PC-3 (cell line): Measurements from ENCODE around the gene APMAP.

Experiments used
- CTCF ChIP-seq: fragments of 300-600 bp; sonication (generic); conservative IDR thresholded peaks from 2 replicates; pipeline ENCODE4 v1.5.1; 2017; ENCODE audit warnings: antibody characterized with exemption, low read depth, mild to moderate bottlenecking, low read length
- EZH2 ChIP-seq: fragments of 300-600 bp; sonication (generic); IDR thresholded peaks from one replicate; pipeline ENCODE4 v1.6.1; 2017; ENCODE audit warnings: antibody characterized with exemption, mild to moderate bottlenecking, low read length; ENCODE audit not compliant: unreplicated experiment
- EZH2phosphoT487 ChIP-seq: fragments of 300-600 bp; sonication (generic); IDR thresholded peaks from 2 replicates; pipeline ENCODE4 v1.6.1; 2018; ENCODE audit warnings: mild to moderate bottlenecking, antibody characterized with exemption, low read length, borderline replicate concordance

- TF ChIP-seq CTCF = no peak
- no peak for TF ChIP-seq EZH2
- no peak for TF ChIP-seq EZH2phosphoT487
These were observed 18.7 kb upstream of the APMAP start for GRCh38 chr20:25011261-25011660.
